ENCODE data around the gene IFNA2.
"Not testable (repeated sequence)": the region's sequence is repeated elsewhere in the genome, so short reads cannot be mapped to it uniquely, and the experiment has no call there.

Gene IFNA2

GRCh38 chr9:21381448-21382339 is 3.5 kb downstream of the IFNA2 start:
- DNase-seq = peak in 1 of 3 experiments; percentile 11

GRCh38 chr9:21371467-21371866 is 13.7 kb downstream of the IFNA2 start:
- not testable (repeated sequence) for DNase-seq

- no peak for DNase-seq
These were observed 17.2 kb downstream of the IFNA2 start, which contains the start of gene IFNA13 for GRCh38 chr9:21367957-21368356. TSS of gene IFNA13 (minus strand) at chr9:21368057. CDS start at chr9:21368010, 47 bp downstream.

GRCh38 chr9:21367169-21367568 is 18.0 kb downstream of the IFNA2 start:
- DNase-seq = not testable (repeated sequence)

GRCh38 chr9:21362287-21362686 is 22.9 kb downstream of the IFNA2 start:
- no peak for DNase-seq

GRCh38 chr9:21357479-21358460 is 27.4 kb downstream of the IFNA2 start:
- no peak for DNase-seq

- DNase-seq = no peak
These were observed 34.4 kb downstream of the IFNA2 start, which contains the start of gene IFNA6 for GRCh38 chr9:21350787-21351186. TSS of gene IFNA6 (minus strand) at chr9:21350887. CDS start at chr9:21350887, 0 bp downstream.

- DNase-seq = no peak
These were observed 36.7 kb downstream of the IFNA2 start for GRCh38 chr9:21348430-21348970.

- DNase-seq = no peak
These were observed 44.5 kb downstream of the IFNA2 start for GRCh38 chr9:21340735-21341134.

- no peak for DNase-seq
These were observed 48.7 kb downstream of the IFNA2 start for GRCh38 chr9:21336457-21336856.

GRCh38 chr9:21334701-21335632 is 50.2 kb downstream of the IFNA2 start, which contains the start of gene KLHL9:
TSS of gene KLHL9 (minus strand) at chr9:21335404. CDS start at chr9:21334859, 545 bp downstream.
- peak; percentile 83 to 90 (median 86) for DNase-seq

All from NCI-H1417 (cell line).